Stimulated activated CD4-positive, alpha-beta T cell treated with anti-CD3 and anti-CD28 coated beads, Interleukin-1b, Interleukin-23, amount 100 ng/mL, for 48 hours (primary cell): Measurements from ENCODE around the gene ZFPM1.
"Not testable (repeated sequence)": the region's sequence is repeated elsewhere in the genome, so short reads cannot be mapped to it uniquely, and the experiment has no call there.

Source experiments
- DNase-seq: peaks from one replicate; pipeline ENCODE4 v3.0.0-alpha.2; 2020

The ZFPM1 gene

DNA sequence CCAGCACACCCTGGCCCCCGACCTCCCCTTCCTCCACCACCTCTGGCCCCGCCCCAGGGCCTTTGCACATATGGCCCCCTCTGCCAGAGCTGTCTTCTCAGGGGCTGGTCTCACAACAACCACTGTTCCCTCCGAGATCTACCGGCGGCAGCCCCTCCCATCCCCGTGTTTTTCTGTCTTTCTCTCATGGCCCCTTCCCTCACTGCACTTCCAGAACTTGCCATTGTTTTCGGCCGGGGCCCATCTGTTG is 30.2 kb downstream of the ZFPM1 start:
- DNase-seq = no peak

DNA sequence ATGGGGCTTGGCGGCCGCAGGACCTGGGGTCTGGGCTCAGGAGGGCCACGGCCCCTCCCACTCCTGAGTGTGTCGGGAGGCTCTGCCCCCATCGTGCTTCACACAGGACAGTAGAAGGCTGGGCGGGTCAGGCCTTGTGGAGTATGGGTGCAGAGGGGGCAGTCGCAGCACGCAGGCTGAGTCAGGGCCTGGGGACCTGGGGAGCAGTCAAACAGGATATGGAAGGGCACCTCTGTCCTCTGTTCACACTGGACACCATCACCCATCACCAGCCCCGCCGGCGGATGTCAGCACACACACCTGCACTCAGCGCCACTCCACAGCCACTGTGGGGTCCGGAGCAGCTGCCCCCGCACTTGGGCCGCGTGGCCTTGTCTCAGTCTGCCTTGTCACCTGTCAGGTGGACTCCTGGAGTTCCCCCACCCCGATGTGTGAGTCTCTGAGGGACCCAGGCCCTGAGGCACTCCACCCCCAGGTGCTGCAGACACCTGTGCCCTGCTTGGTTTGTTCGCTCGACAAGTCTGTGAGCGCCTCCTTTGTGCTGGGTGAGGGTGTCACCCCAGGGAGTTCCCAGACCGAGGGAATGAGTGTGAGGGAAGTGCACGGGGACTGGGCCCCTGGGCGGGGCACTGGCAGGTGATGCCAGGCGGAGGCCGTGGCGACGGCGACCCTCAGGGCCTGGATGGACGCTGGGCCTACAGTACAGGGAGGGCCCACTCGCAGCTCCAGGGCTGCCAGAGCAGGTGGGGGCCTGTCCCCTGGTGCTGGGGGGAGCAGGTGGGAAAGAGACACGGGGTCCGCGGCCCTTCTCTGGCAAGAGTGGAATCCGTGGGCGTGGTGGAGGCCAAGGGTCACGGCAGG is 31.7 kb downstream of the ZFPM1 start:
- DNase-seq = no peak

DNA sequence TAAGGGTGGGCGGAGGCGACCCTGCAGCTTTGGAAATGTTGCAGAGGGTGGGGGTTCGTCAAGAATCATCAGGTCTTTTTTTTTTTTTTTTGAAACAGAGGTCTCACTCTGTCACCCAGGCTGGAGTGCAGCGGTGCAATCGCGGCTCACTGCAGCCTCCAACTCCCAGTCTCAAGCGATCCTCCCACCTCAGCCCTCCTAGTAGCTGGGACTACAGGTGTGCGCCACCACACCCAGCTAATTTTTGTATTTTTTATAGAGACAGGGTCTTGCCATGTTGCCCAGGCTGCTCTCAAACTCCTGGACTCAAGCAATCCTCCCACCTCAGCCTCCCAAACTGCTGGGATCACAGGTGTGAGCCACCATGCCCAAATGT is 32.3 kb downstream of the ZFPM1 start:
- DNase-seq = not testable (repeated sequence)

DNA sequence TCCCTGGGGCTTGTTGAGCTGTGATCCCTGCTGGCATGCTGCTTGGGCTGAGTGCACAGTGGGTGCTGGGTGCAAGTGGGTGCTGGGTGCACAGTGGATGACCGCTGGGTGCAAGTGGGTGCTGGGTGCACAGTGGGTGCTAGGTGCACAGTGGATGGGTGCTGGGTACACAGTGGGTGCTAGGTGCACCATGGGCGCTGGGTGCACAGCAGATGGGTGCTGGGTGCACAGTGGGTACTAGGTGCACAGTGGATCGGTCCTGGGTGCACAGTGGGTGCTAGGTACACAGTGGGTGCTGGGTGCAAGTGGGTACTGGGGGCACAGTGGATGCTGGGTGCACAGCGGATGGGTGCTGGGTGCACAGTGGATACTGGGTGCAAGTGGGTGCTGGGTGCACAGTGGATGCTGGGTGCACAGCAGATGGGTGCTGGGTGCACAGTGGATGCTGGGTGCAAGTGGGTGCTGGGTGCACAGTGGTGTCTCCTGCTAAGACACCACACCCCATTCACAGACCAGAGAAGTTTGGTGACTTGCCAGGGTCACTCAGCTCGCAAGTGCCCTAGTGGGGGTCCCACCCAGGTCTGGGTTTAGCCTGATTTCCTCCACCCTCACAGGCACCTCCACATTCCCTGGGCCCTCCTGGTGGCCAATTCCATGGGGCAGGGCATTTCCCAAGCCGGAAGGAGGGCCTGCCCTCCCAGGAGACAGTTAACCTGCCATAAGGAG is 33.5 kb downstream of the ZFPM1 start:
- no peak for DNase-seq

DNA sequence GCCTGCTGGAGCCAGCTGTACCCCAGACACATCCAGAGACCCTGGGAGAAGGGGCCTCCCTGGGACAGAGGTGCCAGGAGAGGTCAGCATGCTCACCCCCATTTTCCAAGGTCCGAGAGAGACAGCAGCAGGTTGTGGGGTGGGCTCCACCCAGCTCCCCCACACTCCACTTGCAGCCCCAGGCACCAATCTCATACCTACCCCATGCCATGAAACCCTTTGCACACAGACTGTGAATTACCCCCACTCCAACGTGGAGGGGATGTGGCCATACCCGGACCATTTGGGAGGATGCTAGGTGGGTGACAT is 34.0 kb downstream of the ZFPM1 start:
- no peak for DNase-seq

DNA sequence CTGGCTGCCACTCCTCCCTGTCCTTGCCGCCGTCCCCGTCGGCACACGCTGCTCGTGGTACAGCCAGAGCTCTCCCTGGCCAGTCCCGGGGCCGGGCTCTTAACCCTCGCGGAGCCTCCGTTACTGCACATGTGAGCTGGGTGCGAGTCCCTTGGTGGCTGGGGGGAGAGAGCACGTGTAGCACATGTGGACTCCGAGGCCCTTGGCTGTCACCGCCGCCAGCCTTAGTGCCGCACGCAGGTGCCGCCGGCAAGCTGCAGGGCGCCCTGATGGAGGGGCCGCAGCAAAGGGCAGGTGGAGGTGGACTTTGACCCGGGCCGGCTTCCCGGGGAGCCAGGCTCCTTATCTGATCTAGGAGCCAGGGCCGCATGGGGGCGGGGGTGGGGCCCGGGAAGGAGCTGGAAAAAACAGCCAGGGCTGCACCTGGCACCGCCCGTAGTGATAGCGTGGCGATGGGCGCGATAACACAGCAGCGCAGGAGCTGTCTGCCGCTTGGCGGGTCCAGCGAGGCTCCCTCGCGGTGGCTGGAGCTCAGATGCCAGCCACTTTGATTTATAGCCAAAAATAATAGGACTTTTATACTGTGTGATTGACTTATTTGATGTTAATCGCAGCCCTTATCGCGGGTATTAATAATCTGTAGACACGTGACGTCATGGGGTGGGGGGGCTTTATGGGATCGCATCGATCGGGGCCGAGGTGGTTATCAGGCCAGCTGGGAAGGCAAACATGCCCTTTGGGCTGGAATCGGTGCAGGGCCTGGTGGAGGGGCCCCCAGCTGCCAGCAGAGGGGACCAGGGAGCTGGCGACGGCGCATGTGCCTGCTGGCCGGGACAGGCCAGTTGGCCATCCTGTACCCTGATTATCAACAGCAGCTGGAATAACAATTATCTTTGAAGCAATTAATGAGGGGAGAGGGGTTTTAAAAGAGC is 35.1 kb downstream of the ZFPM1 start:
- DNase-seq = no peak

DNA sequence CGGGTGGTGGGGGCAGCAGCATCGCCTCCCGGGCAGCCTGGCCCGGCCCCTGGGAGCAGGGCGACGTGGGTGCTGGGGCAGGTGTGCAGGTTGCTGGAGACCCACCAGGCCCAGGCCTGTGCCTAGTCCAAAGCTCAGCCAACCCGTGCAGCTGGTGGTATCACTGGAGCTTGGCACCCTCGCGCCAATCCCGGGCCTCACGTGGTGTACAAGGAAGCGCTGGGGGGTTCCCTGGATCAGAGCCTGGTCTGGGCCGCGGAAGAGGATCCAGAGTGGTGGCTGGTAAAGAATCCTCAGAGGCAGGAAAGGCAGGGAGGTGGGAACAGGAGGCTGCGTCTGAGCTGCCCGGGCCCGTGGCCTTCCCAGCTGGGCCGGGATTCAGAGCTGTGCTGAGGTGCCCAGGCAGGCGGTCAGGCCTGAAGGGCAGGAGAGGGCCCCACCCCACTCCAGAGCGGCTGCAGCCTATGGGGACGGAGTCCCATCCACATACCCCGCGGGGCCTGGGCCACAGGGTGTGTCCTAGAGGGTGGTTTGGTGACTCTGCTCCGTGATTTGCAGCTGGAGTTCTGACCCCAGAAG is 36.2 kb downstream of the ZFPM1 start:
- DNase-seq = no peak

DNA sequence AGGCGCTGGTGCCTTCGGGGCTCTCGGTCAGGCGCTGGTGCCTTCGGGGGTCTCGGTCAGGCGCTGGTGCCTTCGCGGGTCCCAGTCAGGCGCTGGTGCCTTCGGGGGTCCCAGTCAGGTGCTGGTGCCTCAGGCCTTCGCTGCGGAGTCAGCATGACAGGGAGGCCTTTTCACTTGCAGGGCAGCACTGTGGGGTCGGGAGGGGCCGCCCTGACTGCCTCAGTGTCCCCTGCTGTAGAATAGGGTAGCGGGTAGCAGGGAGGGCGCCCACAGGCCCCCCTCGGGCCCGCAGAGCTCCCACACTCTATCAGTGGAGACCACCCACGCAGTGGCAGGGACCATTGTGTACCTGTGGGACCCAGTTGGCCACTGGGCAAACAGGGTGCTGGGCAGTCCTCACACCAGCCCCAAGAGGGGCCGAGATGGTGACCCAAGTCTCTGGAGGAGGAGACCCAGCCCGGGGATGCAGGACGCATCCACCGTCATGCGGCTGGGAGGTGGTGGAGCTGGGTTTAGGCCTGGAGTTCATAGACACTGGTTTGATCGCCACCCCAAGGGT is 38.0 kb downstream of the ZFPM1 start:
- no peak for DNase-seq

DNA sequence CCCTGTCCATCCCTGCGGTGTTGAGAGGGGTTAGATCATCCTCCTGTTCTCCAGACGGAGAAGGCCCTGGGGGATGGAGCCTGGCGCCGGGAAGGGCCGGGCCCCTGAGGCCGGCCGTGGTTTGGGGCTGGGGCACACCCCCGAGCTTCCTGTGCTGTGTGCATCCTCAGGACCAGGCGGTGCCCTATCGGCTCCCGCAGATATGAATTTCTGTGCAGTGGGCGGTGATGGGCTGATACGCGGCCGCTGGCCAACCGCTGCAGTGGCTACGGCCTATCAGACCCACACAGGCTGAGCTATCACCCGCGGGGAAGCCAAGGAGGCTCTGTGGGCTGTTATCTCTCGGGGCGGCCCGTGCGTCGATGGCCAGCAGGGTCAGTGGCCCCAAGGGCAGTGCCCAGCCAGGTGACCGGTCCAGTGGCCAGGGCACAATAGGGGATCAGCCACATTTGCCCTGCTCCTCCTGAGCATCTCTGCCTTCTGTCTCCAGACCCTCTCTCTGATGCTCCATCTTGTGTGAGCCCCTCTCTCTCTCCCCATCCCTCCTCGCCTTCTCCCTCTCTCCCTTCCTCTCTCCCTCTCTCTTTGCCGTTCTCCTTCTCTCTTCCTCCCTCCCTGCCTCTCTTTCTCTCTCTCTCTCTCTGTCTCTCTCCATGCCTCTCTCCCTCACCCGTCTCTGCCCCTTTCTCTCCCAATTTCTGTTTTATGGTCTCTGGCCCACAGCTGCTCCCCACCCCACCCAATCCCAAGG is 38.7 kb downstream of the ZFPM1 start:
- no peak for DNase-seq

DNA sequence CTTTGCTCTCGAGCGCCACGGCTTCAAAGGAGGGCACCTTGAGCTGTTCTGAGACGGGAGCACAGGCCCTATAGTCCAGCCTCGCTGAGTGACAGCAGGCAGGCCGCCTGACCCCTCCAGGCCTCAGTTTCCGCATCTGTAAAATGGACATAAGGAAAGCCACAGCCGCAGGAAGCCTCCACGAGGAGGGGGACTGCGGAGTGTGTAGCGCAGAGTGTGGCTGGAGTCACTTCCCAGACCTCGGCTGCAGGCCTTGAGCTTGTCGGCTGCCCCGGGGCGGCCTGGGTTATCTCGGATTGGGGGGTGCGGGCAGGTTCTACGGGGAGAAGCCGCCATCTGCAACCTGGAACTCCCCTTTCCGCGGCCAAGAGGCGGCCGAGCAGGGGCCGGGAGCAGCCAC is 40.8 kb downstream of the ZFPM1 start:
- no peak for DNase-seq

DNA sequence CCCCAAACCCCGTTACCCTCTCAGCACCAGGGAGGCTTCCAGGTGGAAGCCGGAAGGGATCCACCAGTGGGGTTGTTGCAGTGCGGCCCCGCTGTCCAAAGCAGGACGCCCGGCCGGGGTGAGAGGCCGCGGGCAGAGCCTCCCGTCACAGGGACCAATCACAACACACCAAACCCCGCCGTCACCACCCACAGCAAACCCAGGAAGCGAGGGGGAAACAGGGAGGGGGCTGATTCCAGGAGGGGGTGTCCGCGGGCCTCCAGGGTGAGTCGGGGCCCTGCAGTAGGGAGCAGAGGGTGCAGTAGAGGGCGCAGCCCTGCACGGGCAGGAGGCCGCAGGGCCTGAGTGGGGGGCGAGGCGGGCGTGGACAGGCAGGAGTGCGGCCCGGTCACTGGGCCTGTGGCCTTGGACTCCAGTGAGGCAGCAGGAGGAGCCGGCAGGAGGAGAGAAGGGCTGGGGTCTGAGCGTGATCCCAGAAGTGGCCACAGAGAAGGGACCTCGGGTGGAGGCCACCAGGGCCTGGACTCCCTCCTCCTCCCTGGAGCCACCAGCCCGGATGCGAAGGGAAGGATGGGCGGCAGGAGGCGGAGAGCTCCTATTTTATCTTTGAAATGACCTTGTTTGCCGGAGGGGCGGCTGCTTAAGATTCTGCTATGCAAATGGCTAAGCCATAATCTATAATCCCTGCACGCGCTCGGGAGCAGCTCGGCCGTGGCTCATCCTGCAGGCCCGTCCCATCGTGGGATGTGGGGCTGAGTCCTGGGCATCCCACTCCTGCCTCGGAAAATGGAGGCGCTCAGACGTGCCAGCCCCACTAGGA is 41.5 kb downstream of the ZFPM1 start:
- DNase-seq = no peak

DNA sequence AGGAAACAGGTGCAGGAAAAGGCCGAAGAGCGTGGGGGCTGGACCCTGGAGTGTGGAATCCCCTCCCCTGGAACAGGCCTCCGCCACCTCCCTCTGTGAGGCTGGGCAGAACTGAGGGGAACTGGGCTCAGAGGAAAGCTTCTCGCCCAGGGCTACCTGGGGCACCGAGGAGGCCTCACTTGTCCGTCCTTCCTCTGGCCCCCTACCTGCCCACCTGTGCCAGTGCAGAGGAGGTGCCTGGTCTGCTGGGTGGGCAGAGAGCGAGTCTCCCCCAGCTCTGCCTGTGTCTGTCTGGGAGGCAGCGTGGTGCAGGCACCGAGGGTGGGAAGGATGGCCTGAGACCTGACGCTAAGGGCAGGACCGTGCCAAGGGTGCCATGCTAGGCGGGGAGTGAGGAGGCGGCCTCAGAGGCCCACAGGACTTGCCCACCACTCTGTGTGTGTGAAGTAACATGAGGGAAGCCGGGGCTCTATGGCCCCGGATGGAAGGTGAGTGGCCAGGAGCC is 42.2 kb downstream of the ZFPM1 start:
- DNase-seq = no peak

DNA sequence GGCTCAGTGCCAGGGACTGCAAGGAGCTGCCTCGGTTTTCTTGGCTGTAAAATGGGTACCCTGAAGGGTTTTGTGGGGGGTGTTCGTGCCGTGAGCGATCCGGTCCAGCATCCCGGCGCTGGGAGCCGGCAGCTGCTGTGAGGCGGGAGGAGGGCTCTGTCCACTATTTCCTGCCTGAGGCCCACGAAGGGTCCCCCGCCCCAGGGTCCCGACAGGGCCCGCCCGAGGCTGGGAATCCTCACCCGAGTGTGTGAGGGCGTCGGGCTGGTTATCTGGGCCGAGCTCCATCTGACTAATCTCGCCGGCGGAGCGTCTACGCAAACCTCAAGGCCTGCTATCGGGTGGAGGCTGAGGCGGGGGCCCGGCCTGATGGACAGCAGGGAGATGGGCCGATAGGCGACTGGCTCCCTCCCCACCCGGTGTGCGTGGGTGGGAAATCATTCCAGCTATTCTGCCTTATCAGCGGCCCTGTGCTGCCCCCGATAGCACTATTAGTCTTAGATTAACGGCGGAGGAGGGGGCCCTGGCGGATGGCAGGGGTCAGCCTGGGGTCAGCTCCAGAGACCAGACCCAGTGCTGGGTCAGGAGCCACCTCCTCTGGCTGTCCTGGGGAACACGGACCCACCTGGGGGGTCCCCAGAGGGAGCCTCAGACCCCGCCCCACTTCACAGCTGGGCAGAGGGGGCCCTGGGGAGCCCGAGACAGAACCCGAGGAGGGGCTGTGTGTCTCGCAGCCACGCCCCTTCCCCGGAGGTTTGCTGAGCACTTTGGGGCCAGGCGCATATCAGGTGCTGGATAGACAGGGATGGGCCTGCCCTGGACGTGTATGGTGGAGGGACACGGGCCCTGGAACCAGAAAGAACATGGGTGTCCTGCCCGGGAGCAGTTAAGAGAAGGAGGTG is 44.7 kb downstream of the ZFPM1 start:
- DNase-seq = no peak

DNA sequence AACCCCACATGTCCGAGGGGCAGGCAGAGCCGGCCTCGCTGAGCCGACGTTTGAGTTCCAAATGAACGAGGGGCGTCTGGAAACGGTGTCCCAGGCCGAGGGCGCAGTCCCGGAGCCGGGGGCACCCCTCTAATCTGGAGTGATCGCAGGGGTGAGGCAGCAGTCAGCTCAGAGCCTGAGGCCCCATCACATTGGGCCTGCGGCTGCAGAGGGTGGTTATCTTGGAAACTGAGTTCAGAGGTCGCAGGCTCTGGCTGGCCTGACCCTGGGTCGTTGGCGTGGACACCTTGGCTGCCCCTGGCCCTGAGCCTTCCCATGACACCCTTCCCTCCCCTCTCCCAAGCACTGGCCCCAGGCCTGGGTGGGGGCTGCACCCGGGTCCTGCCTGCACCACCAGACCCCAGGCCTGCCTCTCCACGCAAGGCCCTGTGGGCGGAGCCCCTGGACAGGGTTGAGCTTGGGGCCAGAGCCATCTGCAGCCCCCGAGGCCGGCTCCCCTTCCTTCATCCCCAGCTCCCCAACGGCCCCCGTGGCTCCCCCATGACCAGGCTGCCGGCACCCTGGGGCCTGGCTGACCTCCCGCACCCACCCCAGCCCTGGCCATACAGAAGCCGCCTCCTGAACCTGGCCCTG is 45.6 kb downstream of the ZFPM1 start:
- no peak for DNase-seq

DNA sequence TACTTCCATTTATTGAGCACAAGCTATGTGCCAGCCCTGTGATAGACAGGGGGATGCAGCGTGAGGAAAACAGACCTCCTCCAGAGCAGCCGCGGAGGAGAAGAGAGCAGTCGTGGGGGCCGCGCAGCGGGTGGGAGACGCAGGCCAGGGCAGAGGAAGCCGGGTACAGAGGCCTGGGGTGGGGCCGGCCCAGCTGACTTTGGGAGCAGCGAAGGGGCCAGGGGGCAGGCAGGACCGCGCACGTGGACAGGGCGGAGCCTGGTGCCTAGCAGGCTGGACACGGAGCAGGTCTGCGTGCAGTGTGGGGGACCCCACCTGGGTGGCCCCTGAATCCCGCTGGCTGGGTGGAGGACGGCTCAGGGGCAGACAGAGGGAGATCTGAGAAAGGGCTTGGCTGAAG is 46.2 kb downstream of the ZFPM1 start:
- no peak for DNase-seq

DNA sequence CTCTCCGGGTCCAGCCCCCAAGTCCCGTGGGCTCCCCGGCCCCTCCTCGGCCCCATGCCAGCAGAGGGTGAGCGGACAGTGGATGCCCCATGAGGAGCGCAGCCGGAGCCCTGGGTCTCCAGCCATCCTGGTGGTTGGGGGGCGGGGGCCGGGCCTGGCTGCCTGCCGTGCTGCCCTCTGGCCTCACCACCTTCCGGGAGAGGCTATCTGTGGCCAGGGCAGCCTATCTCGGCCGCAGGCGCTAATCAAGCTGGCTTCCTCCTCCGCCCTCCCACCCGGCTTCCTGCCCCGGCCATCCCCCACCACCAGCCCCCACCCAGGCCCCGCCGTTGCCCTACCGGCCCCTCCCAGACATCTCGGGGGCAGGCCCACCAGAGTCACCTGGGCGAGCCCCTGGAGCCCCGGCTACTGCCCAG is 46.8 kb downstream of the ZFPM1 start:
- DNase-seq = no peak

DNA sequence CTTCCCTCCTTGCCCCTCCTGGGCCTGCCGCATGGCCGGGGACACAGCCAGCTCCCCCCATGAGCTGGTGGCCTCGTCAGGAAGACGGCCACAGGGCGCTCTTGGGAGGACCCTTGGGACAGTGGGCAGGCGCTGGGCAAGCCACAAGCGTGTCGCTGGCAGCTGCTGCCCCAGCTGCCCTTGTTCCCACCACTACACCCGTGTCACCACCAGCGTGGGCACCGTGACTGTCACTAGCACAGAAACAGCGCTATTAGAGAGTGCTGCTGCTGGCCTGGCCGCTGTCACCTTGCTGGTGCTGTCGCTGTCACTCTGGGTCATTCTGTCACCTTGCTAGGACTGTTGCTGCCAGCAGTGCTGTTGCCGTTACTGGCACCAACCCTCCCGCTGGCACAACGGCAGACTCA is 47.2 kb downstream of the ZFPM1 start:
- DNase-seq = no peak

DNA sequence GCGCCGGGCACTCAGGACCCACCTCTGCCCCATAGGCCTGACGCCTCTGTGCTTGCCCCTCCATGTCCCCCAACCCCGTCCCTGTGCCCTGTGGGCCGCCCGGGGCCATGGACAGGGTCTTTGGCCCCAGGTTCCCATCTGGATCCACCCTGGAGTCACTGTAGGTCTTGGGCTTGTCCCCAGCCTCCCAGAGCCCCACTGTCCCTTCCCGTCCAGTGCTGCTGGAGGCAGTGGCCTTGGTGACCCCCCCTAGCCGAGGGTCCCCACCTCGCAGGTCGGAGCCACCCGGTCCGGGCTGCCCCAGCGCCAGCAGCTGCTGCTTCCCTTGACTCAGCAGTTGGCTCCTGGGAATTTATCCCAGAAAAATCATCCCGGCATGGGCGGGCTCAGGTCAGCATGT is 49.3 kb downstream of the ZFPM1 start:
- no peak for DNase-seq

DNA sequence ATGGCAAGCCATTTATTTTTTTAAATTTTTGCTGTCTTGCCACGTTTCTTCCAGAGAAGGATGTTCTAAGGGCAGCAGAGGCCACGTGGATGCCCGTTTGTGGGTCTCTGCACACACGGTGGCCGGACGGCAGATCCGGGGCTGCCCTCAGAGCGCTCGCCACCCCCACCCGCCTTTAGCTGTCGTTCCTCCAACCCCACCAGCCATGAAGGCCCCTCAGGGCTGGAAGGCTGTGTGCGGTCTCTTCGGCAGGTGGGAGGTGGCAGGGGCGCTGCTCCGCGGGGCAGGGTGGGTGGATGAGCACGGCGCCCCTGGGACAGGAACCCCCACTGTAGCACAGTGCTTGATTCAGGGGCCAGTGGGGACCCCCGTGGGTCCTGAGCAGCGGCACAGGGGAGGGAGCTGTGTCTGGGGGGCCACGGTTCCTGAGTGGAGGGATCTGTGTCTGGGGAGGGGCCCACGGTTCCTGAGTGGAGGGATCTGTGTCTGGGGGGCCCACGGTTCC is 49.7 kb downstream of the ZFPM1 start:
- no peak for DNase-seq
